HEK293T (cell line): ENCODE measurements around the gene SUPT7L.

ENCODE experiments used
- FOXM1 ChIP-seq: fragments of 450-650 bp; IDR thresholded peaks from 2 replicates; pipeline ENCODE4 v1.6.1; 2017; ENCODE audit warnings: mild to moderate bottlenecking, borderline replicate concordance
- SP1 ChIP-seq: fragments of 450-650 bp; IDR thresholded peaks from 2 replicates; pipeline ENCODE4 v1.6.1; 2017
- SUZ12 ChIP-seq: fragments of 450-650 bp; IDR thresholded peaks from 2 replicates; pipeline ENCODE4 v1.6.1; 2016; ENCODE audit warnings: mild to moderate bottlenecking

DNA sequence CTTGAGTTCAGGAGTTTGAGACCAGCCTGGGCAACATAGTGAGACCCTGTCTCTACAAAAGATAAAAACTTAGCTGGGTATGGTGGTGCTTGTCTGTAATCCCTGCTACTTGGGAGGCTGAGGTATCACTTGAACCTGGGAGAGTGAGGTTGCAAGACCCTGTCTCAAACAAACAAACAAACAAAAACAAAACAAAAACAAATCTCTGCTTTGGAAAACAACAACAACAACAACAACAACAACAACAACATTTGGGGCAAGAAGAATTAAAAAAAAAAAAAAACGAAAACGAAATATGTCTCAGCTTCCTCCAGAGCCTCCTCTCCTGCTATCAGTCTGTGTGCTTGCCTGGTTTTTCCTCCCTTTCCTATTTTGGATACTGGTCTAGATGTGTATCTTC, 17.2 kb upstream of the SUPT7L start:
- TF ChIP-seq SUZ12 (no peak), SP1 (no peak), FOXM1 (no peak)
